Hypothalamus (tissue), 51 donors: Measurements from ENCODE around the gene CA7.
A peak's percentile ranks its signal among the peaks of the same experiment; 100 is the strongest.
"Not testable (repeated sequence)": the region's sequence is repeated elsewhere in the genome, so short reads cannot be mapped to it uniquely, and the experiment has no call there.

Source experiments
- DNase-seq, 51 donors: peaks; one replicate each; lab custom pipeline; 2025; lab: John Stamatoyannopoulos, UW

The CA7 gene

GRCh38 chr16:66894948-66895688 is 50.9 kb downstream of the CA7 start:
- DNase-seq = peak in 44 of 51 donors; percentile 10 to 81 (median 44)

GRCh38 chr16:66895689-66895979 is 51.4 kb downstream of the CA7 start:
- DNase-seq = no peak

GRCh38 chr16:66895999-66896398 is 51.8 kb downstream of the CA7 start:
- no peak for DNase-seq

- DNase-seq = not testable (repeated sequence)
Observed at GRCh38 chr16:66896682-66897081, 52.5 kb downstream of the CA7 start.

- no peak for DNase-seq
Observed at GRCh38 chr16:66898207-66898606, 54.0 kb downstream of the CA7 start.

- DNase-seq = no peak
Observed at GRCh38 chr16:66898933-66899309, 54.7 kb downstream of the CA7 start.

- DNase-seq = no peak
Observed at GRCh38 chr16:66899310-66899944, 55.2 kb downstream of the CA7 start.

GRCh38 chr16:66899945-66900710 is 55.9 kb downstream of the CA7 start:
- peak in 5 of 51 donors; percentile 5 to 58 (median 18) for DNase-seq

GRCh38 chr16:66900721-66901441 is 56.7 kb downstream of the CA7 start:
- peak in 4 of 51 donors; percentile 19 to 40 (median 31) for DNase-seq

- DNase-seq = no peak
Observed at GRCh38 chr16:66901626-66902025, 57.4 kb downstream of the CA7 start.

- DNase-seq = no peak
Observed at GRCh38 chr16:66902648-66903543, 58.7 kb downstream of the CA7 start.
